Hepatocyte (in vitro differentiated cells): ENCODE measurements around the gene KIAA1217. TPM values are rescaled to one million over a fixed set of nuclear protein-coding genes. Genes with fewer than 3 reads are reported as not detected.

ENCODE experiments used
- DNase-seq: peaks from one replicate; pipeline ENCODE4 v3.0.0-alpha.2; 2016; ENCODE audit warnings: low spot score
- H2AFZ ChIP-seq: fragments of 200-600 bp; sonication (generic); 2 replicates; pipeline ENCODE4 v1.6.0; 2016; ENCODE audit warnings: antibody characterized with exemption, mild to moderate bottlenecking
- H3K27ac ChIP-seq: fragments of 200-600 bp; sonication (generic); 2 replicates; pipeline ENCODE4 v1.5.1; 2016; ENCODE audit warnings: mild to moderate bottlenecking
- H3K27me3 ChIP-seq: fragments of 200-600 bp; sonication (generic); 2 replicates; pipeline ENCODE4 v1.6.1; 2016
- H3K36me3 ChIP-seq: fragments of 200-600 bp; sonication (generic); replicated peaks from 2 replicates; pipeline ENCODE4 v1.5.1; 2016; ENCODE audit warnings: low read depth; ENCODE audit not compliant: insufficient read depth
- H3K4me1 ChIP-seq: fragments of 200-600 bp; sonication (generic); 2 replicates; pipeline ENCODE4 v1.5.1; 2016; ENCODE audit warnings: mild to moderate bottlenecking, moderate library complexity; ENCODE audit not compliant: insufficient read depth
- H3K4me2 ChIP-seq: fragments of 200-600 bp; sonication (generic); 2 replicates; pipeline ENCODE4 v1.6.0; 2016
- H3K4me3 ChIP-seq: fragments of 200-600 bp; sonication (generic); 2 replicates; pipeline ENCODE4 v1.5.1; 2016; ENCODE audit warnings: mild to moderate bottlenecking
- H3K79me2 ChIP-seq: fragments of 200-600 bp; sonication (generic); 2 replicates; pipeline ENCODE4 v1.6.0; 2017; ENCODE audit warnings: mild to moderate bottlenecking
- H3K9me2 ChIP-seq: fragments of 200-600 bp; sonication (generic); replicated peaks from 2 replicates; pipeline ENCODE4 v1.6.0; 2017; ENCODE audit warnings: mild to moderate bottlenecking; ENCODE audit not compliant: insufficient read depth
- H3K9me3 ChIP-seq: fragments of 200-600 bp; sonication (generic); 2 replicates; pipeline ENCODE4 v1.5.1; 2016; ENCODE audit warnings: low read depth, mild to moderate bottlenecking
- H4K20me1 ChIP-seq: fragments of 200-600 bp; sonication (generic); 2 replicates; pipeline ENCODE4 v1.6.0; 2016; ENCODE audit warnings: mild to moderate bottlenecking; ENCODE audit not compliant: insufficient read depth, poor library complexity, severe bottlenecking
- CTCF ChIP-seq: fragments of 200-600 bp; sonication (generic); IDR thresholded peaks from 2 replicates; pipeline ENCODE4 v1.5.1; 2016; ENCODE audit warnings: antibody characterized with exemption, mild to moderate bottlenecking; ENCODE audit not compliant: poor library complexity
- EZH2 ChIP-seq: fragments of 200-600 bp; sonication (generic); IDR thresholded peaks from 2 replicates; pipeline ENCODE4 v1.6.1; 2016; ENCODE audit warnings: antibody characterized with exemption, mild to moderate bottlenecking, borderline replicate concordance
- EZH2phosphoT487 ChIP-seq: fragments of 200-600 bp; sonication (generic); IDR thresholded peaks from one replicate; pipeline ENCODE4 v1.6.1; 2018; ENCODE audit warnings: antibody characterized with exemption, mild to moderate bottlenecking, low read depth, moderate library complexity; ENCODE audit not compliant: unreplicated experiment, severe bottlenecking
- WGBS: methylation state at CpG from one replicate; pipeline ENCODE4 v1.1.6; 2016; ENCODE audit warnings: low lambda C conversion rate; ENCODE audit errors: missing lambda C conversion rate; 5-methylcytosine and 5-hydroxymethylcytosine counted together
- polyA plus RNA-seq: library from polyadenylated mRNA; unstranded; fragments of >200 nt; fragmentation: Nextera tagmentation; extraction: Ambion mirVana; gene quantifications from 2 replicates; pipeline ENCODE4 v1.2.1, GENCODE V29; 2016
- total RNA-seq: library from RNA; depleted of rRNA; stranded (reverse); fragments of >200 nt; gene quantifications from 2 replicates; pipeline ENCODE4 v1.2.3, GENCODE V29; 2014

The KIAA1217 gene
- total and polyA plus RNA-seq, 2 experiments from 2014 or later, result 31.6 to 33.2 TPM

- no peaks in the 10 kb centered on the region for H3K4me1 ChIP-seq
- no peaks in the 10 kb centered on the region for H3K79me2 ChIP-seq
- DNase-seq, result no peak
- no peak overlapping the region for H3K4me3 ChIP-seq
- TF ChIP-seq EZH2phosphoT487, result no peak
- no peak for TF ChIP-seq EZH2
- no peak for TF ChIP-seq CTCF
- no peaks in the 10 kb centered on the region for H3K27me3 ChIP-seq
- no peak overlapping the region for H3K4me2 ChIP-seq
- H2AFZ ChIP-seq, result no peak overlapping the region
- no peaks in the 10 kb centered on the region for H3K9me2 ChIP-seq
- H4K20me1 ChIP-seq, result no peaks in the 10 kb centered on the region
- no peak overlapping the region for H3K27ac ChIP-seq
- H3K36me3 ChIP-seq, result no peaks in the 10 kb centered on the region
- WGBS, result 88% methylated on average over 9 of the region's 9 CpGs
- no peaks in the 10 kb centered on the region for H3K9me3 ChIP-seq
Measured at GRCh38 chr10:24432478-24433416, 223.8 kb downstream of the KIAA1217 start.

- no peak for DNase-seq
Measured at GRCh38 chr10:24433705-24434104, 224.8 kb downstream of the KIAA1217 start.

GRCh38 chr10:24434961-24435360, 226.0 kb downstream of the KIAA1217 start:
- Histone ChIP-seq H3K4me1 (no peaks in the 10 kb centered on the region), H3K4me2 (no peak overlapping the region)
- 85% methylated on average over 1 of the region's 1 CpG for WGBS

More at GRCh38 chr10:24433705-24434104, 224.8 kb downstream of the KIAA1217 start:
- H3K27me3 ChIP-seq, result no peaks in the 10 kb centered on the region
- H3K4me2 ChIP-seq, result no peak overlapping the region
- TF ChIP-seq EZH2, result no peak
- no peak for TF ChIP-seq EZH2phosphoT487
- TF ChIP-seq CTCF, result no peak
- H2AFZ ChIP-seq, result no peak overlapping the region
- no peaks in the 10 kb centered on the region for H3K9me2 ChIP-seq
- 98% methylated on average over 3 of the region's 3 CpGs for WGBS
- H3K9me3 ChIP-seq, result no peaks in the 10 kb centered on the region
- no peaks in the 10 kb centered on the region for H3K79me2 ChIP-seq
- no peak overlapping the region for H3K4me3 ChIP-seq
- no peaks in the 10 kb centered on the region for H3K36me3 ChIP-seq
- H3K27ac ChIP-seq, result no peak overlapping the region
- H4K20me1 ChIP-seq, result no peaks in the 10 kb centered on the region
- no peaks in the 10 kb centered on the region for H3K4me1 ChIP-seq

More at GRCh38 chr10:24434961-24435360, 226.0 kb downstream of the KIAA1217 start:
- Histone ChIP-seq H3K27ac (no peak overlapping the region), H3K4me3 (no peak overlapping the region), H3K9me2 (no peaks in the 10 kb centered on the region), H3K9me3 (no peaks in the 10 kb centered on the region), H2AFZ (no peak overlapping the region), H3K79me2 (no peaks in the 10 kb centered on the region), H4K20me1 (no peaks in the 10 kb centered on the region), H3K36me3 (no peaks in the 10 kb centered on the region), H3K27me3 (no peaks in the 10 kb centered on the region)
- no peak for TF ChIP-seq EZH2
- no peak for TF ChIP-seq CTCF
- TF ChIP-seq EZH2phosphoT487, result no peak
- DNase-seq, result no peak
